KOPT-K1 (cell line): ENCODE measurements around the gene DDOST.
"Not testable (repeated sequence)": the region's sequence is repeated elsewhere in the genome, so short reads cannot be mapped to it uniquely, and the experiment has no call there.

Experiments
- H3K27ac ChIP-seq: fragments of 200-600 bp; sonication (generic); 2 replicates; pipeline ENCODE4 v1.5.1; 2016; ENCODE audit warnings: antibody characterized with exemption, mild to moderate bottlenecking, low read depth, low read length; ENCODE audit not compliant: poor library complexity, severe bottlenecking
- H3K36me3 ChIP-seq: fragments of 200-600 bp; sonication (generic); 2 replicates; pipeline ENCODE4 v1.5.1; 2017; ENCODE audit warnings: antibody characterized with exemption, mild to moderate bottlenecking, low read length, moderate library complexity; ENCODE audit not compliant: insufficient read depth
- H3K9me3 ChIP-seq: fragments of 200-600 bp; sonication (generic); 2 replicates; pipeline ENCODE4 v1.5.1; 2017; ENCODE audit warnings: antibody characterized with exemption, low read length, mild to moderate bottlenecking; ENCODE audit not compliant: insufficient read depth, poor library complexity, severe bottlenecking

The DDOST gene

GRCh38 chr1:20681999-20682398 lies 20.8 kb upstream of the DDOST start:
- H3K9me3 ChIP-seq, result peaks cover 3% of the 10 kb centered on the region
- H3K27ac ChIP-seq, result no peak overlapping the region
- H3K36me3 ChIP-seq, result no peaks in the 10 kb centered on the region

GRCh38 chr1:20680269-20680668 lies 19.1 kb upstream of the DDOST start:
- H3K9me3 ChIP-seq, result peaks cover 3% of the 10 kb centered on the region
- H3K36me3 ChIP-seq, result no peaks in the 10 kb centered on the region
- no peak overlapping the region for H3K27ac ChIP-seq

- H3K36me3 ChIP-seq, result no peaks in the 10 kb centered on the region
- H3K27ac ChIP-seq, result no peak overlapping the region
- peaks cover 3% of the 10 kb centered on the region for H3K9me3 ChIP-seq
Measured at GRCh38 chr1:20678599-20678998, 17.4 kb upstream of the DDOST start.

- H3K9me3 ChIP-seq, H3K27ac ChIP-seq, H3K36me3 ChIP-seq: not testable (repeated sequence)
Measured at GRCh38 chr1:20673626-20674025, 12.5 kb upstream of the DDOST start.

- no peaks in the 10 kb centered on the region for H3K36me3 ChIP-seq
- H3K27ac ChIP-seq, result no peak overlapping the region
Measured at GRCh38 chr1:20672265-20672632, 11.1 kb upstream of the DDOST start.

GRCh38 chr1:20670936-20671335 lies 9.8 kb upstream of the DDOST start:
- H3K36me3 ChIP-seq, result no peaks in the 10 kb centered on the region
- no peak overlapping the region for H3K27ac ChIP-seq
- H3K9me3 ChIP-seq, result no peaks in the 10 kb centered on the region

More at GRCh38 chr1:20672265-20672632, 11.1 kb upstream of the DDOST start:
- H3K9me3 ChIP-seq, result no peaks in the 10 kb centered on the region

- H3K36me3 ChIP-seq, result no peaks in the 10 kb centered on the region
- no peaks in the 10 kb centered on the region for H3K9me3 ChIP-seq
- no peak overlapping the region for H3K27ac ChIP-seq
Measured at GRCh38 chr1:20668581-20668980, 7.4 kb upstream of the DDOST start.

- H3K36me3 ChIP-seq, result no peaks in the 10 kb centered on the region
Measured at GRCh38 chr1:20666804-20667203, 5.6 kb upstream of the DDOST start.

GRCh38 chr1:20666146-20666545 lies 5.0 kb upstream of the DDOST start:
- Histone ChIP-seq H3K27ac (no peak overlapping the region), H3K36me3 (no peaks in the 10 kb centered on the region)

More at GRCh38 chr1:20666804-20667203, 5.6 kb upstream of the DDOST start:
- Histone ChIP-seq H3K27ac (no peak overlapping the region), H3K9me3 (no peaks in the 10 kb centered on the region)

GRCh38 chr1:20665726-20666125 lies 4.6 kb upstream of the DDOST start:
- Histone ChIP-seq H3K9me3 (no peaks in the 10 kb centered on the region), H3K36me3 (no peaks in the 10 kb centered on the region), H3K27ac (no peak overlapping the region)

More at GRCh38 chr1:20666146-20666545, 5.0 kb upstream of the DDOST start:
- H3K9me3 ChIP-seq, result no peaks in the 10 kb centered on the region

- Histone ChIP-seq H3K9me3 (no peaks in the 10 kb centered on the region), H3K27ac (no peak overlapping the region), H3K36me3 (peaks cover 9% of the 10 kb centered on the region)
Measured at GRCh38 chr1:20663969-20664715, 3.0 kb upstream of the DDOST start.

GRCh38 chr1:20663365-20663764 lies 2.2 kb upstream of the DDOST start:
- no peak overlapping the region for H3K27ac ChIP-seq
- no peaks in the 10 kb centered on the region for H3K9me3 ChIP-seq
- H3K36me3 ChIP-seq, result peaks cover 17% of the 10 kb centered on the region

GRCh38 chr1:20662110-20662475 lies 924 bp upstream of the DDOST start:
- peak overlapping the region; percentile 83 for H3K27ac ChIP-seq

GRCh38 chr1:20660847-20661206 lies 342 bp downstream of the DDOST start:
- Histone ChIP-seq H3K27ac (peak overlapping the region; percentile 83), H3K9me3 (no peaks in the 10 kb centered on the region), H3K36me3 (peaks cover 43% of the 10 kb centered on the region)

More at GRCh38 chr1:20662110-20662475, 924 bp upstream of the DDOST start:
- peaks cover 30% of the 10 kb centered on the region for H3K36me3 ChIP-seq
- no peaks in the 10 kb centered on the region for H3K9me3 ChIP-seq

GRCh38 chr1:20660363-20660762 lies 806 bp downstream of the DDOST start:
- H3K36me3 ChIP-seq, result peaks cover 47% of the 10 kb centered on the region
- H3K27ac ChIP-seq, result peak overlapping the region; percentile 83
- no peaks in the 10 kb centered on the region for H3K9me3 ChIP-seq

GRCh38 chr1:20658166-20658915 lies 2.8 kb downstream of the DDOST start:
- Histone ChIP-seq H3K9me3 (no peaks in the 10 kb centered on the region), H3K36me3 (peaks cover 67% of the 10 kb centered on the region), H3K27ac (no peak overlapping the region)
